CD14-positive monocyte (primary cell): Measurements from ENCODE around the gene EXOC3L1. TPM values are rescaled to one million over a fixed set of nuclear protein-coding genes. Genes with fewer than 3 reads are reported as not detected.

Experiments used
- DNase-seq, 3 donors: peaks; one replicate each; pipeline ENCODE4 v3.0.0-alpha.2; 2011 to 2022
- H2AFZ ChIP-seq: 2 replicates; pipeline ENCODE4 v1.6.0; 2012; ENCODE audit warnings: mild to moderate bottlenecking, low read depth, low read length, inconsistent platforms; ENCODE audit not compliant: insufficient read depth, poor library complexity, severe bottlenecking
- H3K27ac ChIP-seq, 2 donors: 1 replicate in 1 of 2; 2 replicates in 1 of 2; pipeline ENCODE4 v1.5.1; 2012 to 2013; ENCODE audit warnings: low read length in 2 of 2, control low read depth in 1 of 2, inconsistent platforms in 1 of 2, low read depth in 1 of 2, mild to moderate bottlenecking in 1 of 2
- H3K27me3 ChIP-seq, 2 donors: one replicate each; pipeline versions ENCODE4 v1.6.0 to v1.6.1; 2011 to 2013; ENCODE audit warnings: low read length in 2 of 2; ENCODE audit not compliant: control insufficient read depth in 2 of 2, insufficient read depth in 2 of 2
- H3K36me3 ChIP-seq, 2 donors: replicated peaks in 1 of 2; 1 replicate in 1 of 2; 2 replicates in 1 of 2; pipeline versions ENCODE4 v1.5.1 to v1.6.1; 2012 to 2013; ENCODE audit warnings: low read length in 2 of 2, control low read depth in 1 of 2, inconsistent platforms in 1 of 2, mild to moderate bottlenecking in 1 of 2; ENCODE audit not compliant: insufficient read depth in 2 of 2, control insufficient read depth in 1 of 2
- H3K4me1 ChIP-seq, 2 donors: 1 replicate in 1 of 2; 2 replicates in 1 of 2; pipeline versions ENCODE4 v1.5.1 to v1.6.1; 2012 to 2013; ENCODE audit warnings: low read length in 2 of 2, control low read depth in 1 of 2, inconsistent platforms in 1 of 2, mild to moderate bottlenecking in 1 of 2, moderate library complexity in 1 of 2; ENCODE audit not compliant: insufficient read depth in 2 of 2, control insufficient read depth in 1 of 2
- H3K4me2 ChIP-seq: replicated peaks from 2 replicates; pipeline ENCODE3; 2012; ENCODE audit warnings: low read length, moderate library complexity, mild to moderate bottlenecking; ENCODE audit not compliant: poor library complexity, severe bottlenecking; ENCODE audit errors: extremely low read depth
- H3K4me3 ChIP-seq, 3 experiments: fragments of 200-600 bp in 1 of 3; sonication (generic) in 1 of 3; replicated peaks in 1 of 3; 1 replicate in 2 of 3; 2 replicates in 1 of 3; pipeline ENCODE4 v1.5.1; 2011 to 2013; ENCODE audit warnings: low read length in 3 of 3, mild to moderate bottlenecking in 3 of 3, control low read depth in 2 of 3, low read depth in 2 of 3, inconsistent platforms in 1 of 3, moderate library complexity in 1 of 3
- H3K79me2 ChIP-seq: 2 replicates; pipeline ENCODE4 v1.6.0; 2012; ENCODE audit warnings: mild to moderate bottlenecking, control low read depth, inconsistent platforms, low read length, moderate library complexity; ENCODE audit not compliant: insufficient read depth
- H3K9ac ChIP-seq: 2 replicates; pipeline ENCODE4 v1.6.0; 2017; ENCODE audit warnings: low read length, mild to moderate bottlenecking; ENCODE audit not compliant: insufficient read depth, poor library complexity, severe bottlenecking
- H3K9me3 ChIP-seq, 2 donors: replicated peaks in 1 of 2; 1 replicate in 1 of 2; 2 replicates in 1 of 2; pipeline versions ENCODE4 v1.5.1 to v1.6.1; 2012 to 2013; ENCODE audit warnings: low read length in 2 of 2, control low read depth in 1 of 2; ENCODE audit not compliant: control insufficient read depth in 1 of 2, insufficient read depth in 1 of 2
- H4K20me1 ChIP-seq: 2 replicates; pipeline ENCODE4 v1.6.0; 2012; ENCODE audit warnings: mild to moderate bottlenecking, low read length, control low read depth, moderate library complexity; ENCODE audit not compliant: insufficient read depth
- H3K27ac Mint-ChIP-seq, 7 donors: one replicate each; pipeline ENCODE4 v1.8.0; 2020; ENCODE audit warnings: mild to moderate bottlenecking in 7 of 7, mixed read lengths in 7 of 7, moderate library complexity in 6 of 7, inconsistent platforms in 2 of 7
- H3K27me3 Mint-ChIP-seq, 3 donors: one replicate each; pipeline ENCODE4 v1.8.0; 2021 to 2022; ENCODE audit warnings: low read depth in 3 of 3, mild to moderate bottlenecking in 3 of 3, mixed read lengths in 3 of 3, moderate library complexity in 3 of 3, inconsistent platforms in 1 of 3
- H3K36me3 Mint-ChIP-seq, 2 donors: one replicate each; pipeline ENCODE4 v1.8.0; 2020; ENCODE audit warnings: mixed read lengths in 2 of 2, inconsistent platforms in 1 of 2, mild to moderate bottlenecking in 1 of 2
- H3K4me1 Mint-ChIP-seq: one replicate; pipeline ENCODE4 v1.8.0; 2020; ENCODE audit warnings: mild to moderate bottlenecking, mixed read lengths
- H3K4me3 Mint-ChIP-seq, 2 donors: one replicate each; pipeline ENCODE4 v1.8.0; 2020; ENCODE audit warnings: mild to moderate bottlenecking in 2 of 2, mixed read lengths in 2 of 2, moderate library complexity in 1 of 2
- H3K9me3 Mint-ChIP-seq, 7 donors: one replicate each; pipeline ENCODE4 v1.8.0; 2020 to 2022; ENCODE audit warnings: mixed read lengths in 7 of 7, mild to moderate bottlenecking in 6 of 7, moderate library complexity in 6 of 7, inconsistent platforms in 2 of 7
- WGBS: methylation state at CpG from one replicate; pipeline ENCODE4 v1.1.5; 2013; ENCODE audit warnings: missing lambda C conversion rate; ENCODE audit not compliant: insufficient coverage; 5-methylcytosine and 5-hydroxymethylcytosine counted together
- intact Hi-C, 2 donors: fragments of 100-400 bp; cut with micrococcal nuclease; formaldehyde crosslinking; loops; one replicate each; pipeline versions ENCODE4 v1.15.0 to v1.15.1; 2023
- polyA plus RNA-seq, 3 donors: library from polyadenylated mRNA; depleted of rRNA in 1 of 3; unstranded in 2 of 3; stranded (reverse) in 1 of 3; fragments of 300-500 nt in 2 of 3; fragments of >200 nt in 1 of 3; fragmentation: Illumina TruSeq in 2 of 3; gene quantifications; 1 replicate in 2 of 3; 2 replicates in 1 of 3; pipeline ENCODE4 v1.2.3, GENCODE V29; 2012 to 2021
- TF ChIP-seq, protein P1 (sequence below): fragments of 200-600 bp; IDR thresholded peaks from one replicate; pipeline ENCODE4 v1.8.0; 2022; ENCODE audit warnings: antibody characterized with exemption, mild to moderate bottlenecking

The EXOC3L1 gene
- polyA plus RNA-seq, 3 donors, result 2.8 to 3.7 (median 3.0) TPM

GRCh38 chr16:67184995-67185650 is 4.8 kb downstream of the EXOC3L1 start:
- H3K27ac Mint-ChIP-seq, result peak overlapping the region in 4 of 7 donors; percentile 27 to 82 (median 51)
- H3K4me3 ChIP-seq, result peak overlapping the region; percentile 13 to 95 (median 13)
- WGBS, result 19% methylated on average over 41 of the region's 43 CpGs
- H4K20me1 ChIP-seq, result no peaks in the 10 kb centered on the region
- H3K27ac ChIP-seq, result no peak overlapping the region
- H3K79me2 ChIP-seq, result peaks cover 8% of the 10 kb centered on the region
- peaks cover 15% of the 10 kb centered on the region for H3K4me1 Mint-ChIP-seq
- intact Hi-C loops, result no loop called here
- peak overlapping the region; percentile 92 for H3K4me2 ChIP-seq
- H3K36me3 Mint-ChIP-seq, result peaks cover 2% of the 10 kb centered on the region in 2 donors
- H3K9ac ChIP-seq, result no peak overlapping the region
- peaks cover 0 to 8% of the 10 kb centered on the region in 2 donors for H3K27me3 ChIP-seq
- TF ChIP-seq, protein P1, sequence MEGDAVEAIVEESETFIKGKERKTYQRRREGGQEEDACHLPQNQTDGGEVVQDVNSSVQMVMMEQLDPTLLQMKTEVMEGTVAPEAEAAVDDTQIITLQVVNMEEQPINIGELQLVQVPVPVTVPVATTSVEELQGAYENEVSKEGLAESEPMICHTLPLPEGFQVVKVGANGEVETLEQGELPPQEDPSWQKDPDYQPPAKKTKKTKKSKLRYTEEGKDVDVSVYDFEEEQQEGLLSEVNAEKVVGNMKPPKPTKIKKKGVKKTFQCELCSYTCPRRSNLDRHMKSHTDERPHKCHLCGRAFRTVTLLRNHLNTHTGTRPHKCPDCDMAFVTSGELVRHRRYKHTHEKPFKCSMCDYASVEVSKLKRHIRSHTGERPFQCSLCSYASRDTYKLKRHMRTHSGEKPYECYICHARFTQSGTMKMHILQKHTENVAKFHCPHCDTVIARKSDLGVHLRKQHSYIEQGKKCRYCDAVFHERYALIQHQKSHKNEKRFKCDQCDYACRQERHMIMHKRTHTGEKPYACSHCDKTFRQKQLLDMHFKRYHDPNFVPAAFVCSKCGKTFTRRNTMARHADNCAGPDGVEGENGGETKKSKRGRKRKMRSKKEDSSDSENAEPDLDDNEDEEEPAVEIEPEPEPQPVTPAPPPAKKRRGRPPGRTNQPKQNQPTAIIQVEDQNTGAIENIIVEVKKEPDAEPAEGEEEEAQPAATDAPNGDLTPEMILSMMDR, result peak; percentile 87
- H3K36me3 ChIP-seq, result no peaks in the 10 kb centered on the region
- H2AFZ ChIP-seq, result peak overlapping the region; percentile 74
- H3K9me3 Mint-ChIP-seq, result peaks cover 0 to 4% (median 2%) of the 10 kb centered on the region in 7 donors
- H3K27me3 Mint-ChIP-seq, result peaks cover 7 to 29% (median 18%) of the 10 kb centered on the region in 3 donors
- peak; percentile 80 to 82 (median 82) for DNase-seq
- peaks cover 38 to 43% of the 10 kb centered on the region in 2 donors for H3K4me1 ChIP-seq
- H3K4me3 Mint-ChIP-seq, result peak overlapping the region in 1 of 2 donors; percentile 88
- H3K9me3 ChIP-seq, result no peaks in the 10 kb centered on the region

DNA sequence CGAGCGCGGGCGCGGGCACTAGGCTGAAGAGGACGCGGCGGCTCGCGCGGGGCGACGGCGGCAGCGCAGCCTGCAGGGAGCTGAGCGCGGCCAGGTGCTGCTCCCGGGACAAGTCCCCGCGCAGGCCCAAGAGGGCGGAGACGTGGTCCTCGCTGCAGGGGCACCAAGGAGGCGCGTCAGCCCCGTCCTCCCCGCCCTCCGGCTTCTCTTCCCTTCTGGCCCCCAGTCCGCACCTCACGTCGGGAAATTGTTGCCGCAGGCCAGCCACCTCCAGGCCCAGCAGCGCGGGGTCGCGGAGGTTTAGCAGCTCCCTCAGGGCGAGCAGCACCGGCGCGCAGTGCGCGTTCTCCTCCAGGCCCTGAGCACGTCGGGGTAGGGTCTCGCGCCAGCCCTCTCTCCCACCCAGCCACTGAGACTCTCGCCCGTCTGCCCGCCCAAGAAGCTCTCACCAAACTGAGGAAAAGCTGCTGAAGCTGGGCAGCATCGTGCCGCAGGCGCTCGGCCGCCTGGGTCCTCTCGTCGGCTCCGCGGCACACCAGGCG is 5.4 kb downstream of the EXOC3L1 start:
- Histone ChIP-seq H4K20me1 (no peaks in the 10 kb centered on the region), H3K4me3 (peak overlapping the region; percentile 66 to 95 (median 85)), H3K36me3 (no peaks in the 10 kb centered on the region), H3K79me2 (peaks cover 8% of the 10 kb centered on the region), H3K4me1 (peaks cover 38 to 43% of the 10 kb centered on the region in 2 donors), H3K4me2 (peak overlapping the region; percentile 92), H2AFZ (peak overlapping the region; percentile 66), H3K9me3 (no peaks in the 10 kb centered on the region), H3K27ac (no peak overlapping the region), H3K9ac (peak overlapping the region; percentile 87), H3K27me3 (peaks cover 0 to 8% of the 10 kb centered on the region in 2 donors)
- peaks cover 0 to 4% (median 2%) of the 10 kb centered on the region in 7 donors for H3K9me3 Mint-ChIP-seq
- peaks cover 7 to 33% (median 19%) of the 10 kb centered on the region in 3 donors for H3K27me3 Mint-ChIP-seq
- WGBS, result 9% methylated on average over 59 of the region's 59 CpGs
- no peak overlapping the region for H3K27ac Mint-ChIP-seq
- TF ChIP-seq, protein P1, result no peak
- H3K4me1 Mint-ChIP-seq, result peaks cover 15% of the 10 kb centered on the region
- peak overlapping the region in 1 of 2 donors; percentile 88 for H3K4me3 Mint-ChIP-seq
- no peak for DNase-seq
- intact Hi-C loops, result no loop called here
- H3K36me3 Mint-ChIP-seq, result peaks cover 2 to 5% of the 10 kb centered on the region in 2 donors
